ENCODE results near the gene GPATCH11.
A peak's percentile ranks its signal among the peaks of the same experiment; 100 is the strongest.

The GPATCH11 gene

GRCh38 chr2:37084797-37085196 is 479 bp downstream of the GPATCH11 start:
- WGBS: 7% methylated on average over 7 of the region's 10 CpGs
- Histone ChIP-seq H3K36me3 (ENCODE audit: control insufficient read depth in 1 of 2, insufficient read depth in 2 of 2, low read depth in 1 of 2, low read length in 2 of 2) (peaks cover 0 to 43% of the 10 kb centered on the region in 2 experiments), H4K91ac (ENCODE audit: low read length) (no peak overlapping the region), H2BK12ac (ENCODE audit: low read length in 2 of 2) (no peak overlapping the region), H3K18ac (ENCODE audit: low read depth in 1 of 2, low read length in 2 of 2) (no peak overlapping the region), H3K27ac (ENCODE audit: low read length, poor library complexity, severe bottlenecking) (no peak overlapping the region), H3K27me3 (ENCODE audit: control insufficient read depth in 1 of 2, insufficient read depth in 1 of 2, low read length in 2 of 2) (no peaks in the 10 kb centered on the region), H3K14ac (ENCODE audit: low read length in 2 of 2) (peak overlapping the region in 1 of 2 experiments; percentile 37), H3K9me3 (ENCODE audit: control insufficient read depth, low read length) (no peaks in the 10 kb centered on the region), H2BK5ac (ENCODE audit: low read depth, low read length, poor library complexity, severe bottlenecking) (no peak overlapping the region), H3K4ac (ENCODE audit: low read depth in 1 of 2, low read length in 2 of 2) (peak overlapping the region in 1 of 2 experiments; percentile 19), H2AFZ (ENCODE audit: low read depth, low read length) (peak overlapping the region; percentile 88), H2BK15ac (ENCODE audit: low read depth, poor library complexity, severe bottlenecking) (no peak overlapping the region), H3K4me3 (ENCODE audit: insufficient read depth in 1 of 2, low read depth in 1 of 2, low read length in 2 of 2) (peak overlapping the region; percentile 89 to 92), H3K9ac (ENCODE audit: low read length) (peak overlapping the region; percentile 89), H3K4me2 (ENCODE audit: low read length, poor library complexity, severe bottlenecking) (peak overlapping the region; percentile 88), H3K23ac (ENCODE audit: low read length in 2 of 2) (no peak overlapping the region), H3K79me1 (replicated peaks; ENCODE audit: low read length, poor library complexity, severe bottlenecking) (peaks cover 27% of the 10 kb centered on the region), H2AK5ac (ENCODE audit: low read length, severe bottlenecking) (no peak overlapping the region), H4K8ac (ENCODE audit: low read length) (peak overlapping the region; percentile 16), H3K4me1 (ENCODE audit: control insufficient read depth, insufficient read depth, low read depth, low read length) (no peaks in the 10 kb centered on the region), H2BK120ac (ENCODE audit: low read depth, low read length) (no peak overlapping the region)
- DNase-seq: no peak

- Histone ChIP-seq H3K27ac (ENCODE audit: low read length, poor library complexity, severe bottlenecking) (no peak overlapping the region), H2BK12ac (ENCODE audit: low read length in 2 of 2) (no peak overlapping the region), H2BK120ac (ENCODE audit: low read depth, low read length) (no peak overlapping the region), H3K9me3 (ENCODE audit: control insufficient read depth, low read length) (no peaks in the 10 kb centered on the region), H2AK5ac (ENCODE audit: low read length, severe bottlenecking) (no peak overlapping the region), H3K4me1 (ENCODE audit: control insufficient read depth, insufficient read depth, low read depth, low read length) (no peaks in the 10 kb centered on the region), H3K9ac (ENCODE audit: low read length) (peak overlapping the region; percentile 89), H2AFZ (ENCODE audit: low read depth, low read length) (no peak overlapping the region), H3K18ac (ENCODE audit: low read depth in 1 of 2, low read length in 2 of 2) (no peak overlapping the region), H3K27me3 (ENCODE audit: control insufficient read depth in 1 of 2, insufficient read depth in 1 of 2, low read length in 2 of 2) (no peaks in the 10 kb centered on the region), H2BK15ac (ENCODE audit: low read depth, poor library complexity, severe bottlenecking) (no peak overlapping the region), H3K23ac (ENCODE audit: low read length in 2 of 2) (no peak overlapping the region), H4K91ac (ENCODE audit: low read length) (no peak overlapping the region), H3K4me3 (ENCODE audit: insufficient read depth in 1 of 2, low read depth in 1 of 2, low read length in 2 of 2) (peak overlapping the region in 1 of 2 experiments; percentile 92), H2BK5ac (ENCODE audit: low read depth, low read length, poor library complexity, severe bottlenecking) (no peak overlapping the region), H3K79me1 (replicated peaks; ENCODE audit: low read length, poor library complexity, severe bottlenecking) (peaks cover 24% of the 10 kb centered on the region), H3K14ac (ENCODE audit: low read length in 2 of 2) (no peak overlapping the region), H3K4me2 (ENCODE audit: low read length, poor library complexity, severe bottlenecking) (peak overlapping the region; percentile 12), H3K36me3 (ENCODE audit: control insufficient read depth in 1 of 2, insufficient read depth in 2 of 2, low read depth in 1 of 2, low read length in 2 of 2) (peaks cover 3 to 43% of the 10 kb centered on the region in 2 experiments), H3K4ac (ENCODE audit: low read depth in 1 of 2, low read length in 2 of 2) (no peak overlapping the region), H4K8ac (ENCODE audit: low read length) (peak overlapping the region; percentile 39)
- 67% methylated on average over 1 of the region's 1 CpG for WGBS
- DNase-seq: peak; percentile 63
Measured at GRCh38 chr2:37085731-37086147, 1.4 kb downstream of the GPATCH11 start.

- Histone ChIP-seq H2BK15ac (ENCODE audit: low read depth, poor library complexity, severe bottlenecking) (no peak overlapping the region), H3K4me2 (ENCODE audit: low read length, poor library complexity, severe bottlenecking) (no peak overlapping the region), H3K27ac (ENCODE audit: low read length, poor library complexity, severe bottlenecking) (no peak overlapping the region), H3K14ac (ENCODE audit: low read length in 2 of 2) (no peak overlapping the region), H2BK12ac (ENCODE audit: low read length in 2 of 2) (no peak overlapping the region), H3K79me1 (replicated peaks; ENCODE audit: low read length, poor library complexity, severe bottlenecking) (peaks cover 11% of the 10 kb centered on the region), H3K18ac (ENCODE audit: low read depth in 1 of 2, low read length in 2 of 2) (no peak overlapping the region), H2BK5ac (ENCODE audit: low read depth, low read length, poor library complexity, severe bottlenecking) (no peak overlapping the region), H2AK5ac (ENCODE audit: low read length, severe bottlenecking) (no peak overlapping the region), H3K9ac (ENCODE audit: low read length) (no peak overlapping the region), H4K91ac (ENCODE audit: low read length) (no peak overlapping the region), H3K36me3 (ENCODE audit: control insufficient read depth in 1 of 2, insufficient read depth in 2 of 2, low read depth in 1 of 2, low read length in 2 of 2) (peaks cover 10 to 62% of the 10 kb centered on the region in 2 experiments), H3K9me3 (ENCODE audit: control insufficient read depth, low read length) (no peaks in the 10 kb centered on the region), H3K4ac (ENCODE audit: low read depth in 1 of 2, low read length in 2 of 2) (no peak overlapping the region), H2BK120ac (ENCODE audit: low read depth, low read length) (no peak overlapping the region), H2AFZ (ENCODE audit: low read depth, low read length) (no peak overlapping the region), H3K4me3 (ENCODE audit: insufficient read depth in 1 of 2, low read depth in 1 of 2, low read length in 2 of 2) (no peak overlapping the region), H3K23ac (ENCODE audit: low read length in 2 of 2) (no peak overlapping the region), H4K8ac (ENCODE audit: low read length) (no peak overlapping the region), H3K27me3 (ENCODE audit: control insufficient read depth in 1 of 2, insufficient read depth in 1 of 2, low read length in 2 of 2) (no peaks in the 10 kb centered on the region), H3K4me1 (ENCODE audit: control insufficient read depth, insufficient read depth, low read depth, low read length) (no peaks in the 10 kb centered on the region)
- 100% methylated on average over 3 of the region's 4 CpGs for WGBS
- no peak for DNase-seq
Measured at GRCh38 chr2:37090019-37090477, 5.7 kb downstream of the GPATCH11 start.

GRCh38 chr2:37091873-37092272 is 7.6 kb downstream of the GPATCH11 start:
- Histone ChIP-seq H3K9ac (ENCODE audit: low read length) (no peak overlapping the region), H3K4me3 (ENCODE audit: insufficient read depth in 1 of 2, low read depth in 1 of 2, low read length in 2 of 2) (no peak overlapping the region), H3K23ac (ENCODE audit: low read length in 2 of 2) (no peak overlapping the region), H3K27me3 (ENCODE audit: control insufficient read depth in 1 of 2, insufficient read depth in 1 of 2, low read length in 2 of 2) (no peaks in the 10 kb centered on the region), H4K8ac (ENCODE audit: low read length) (no peak overlapping the region), H4K91ac (ENCODE audit: low read length) (no peak overlapping the region), H2AK5ac (ENCODE audit: low read length, severe bottlenecking) (no peak overlapping the region), H3K4me2 (ENCODE audit: low read length, poor library complexity, severe bottlenecking) (no peak overlapping the region), H3K9me3 (ENCODE audit: control insufficient read depth, low read length) (no peaks in the 10 kb centered on the region), H2BK5ac (ENCODE audit: low read depth, low read length, poor library complexity, severe bottlenecking) (no peak overlapping the region), H3K27ac (ENCODE audit: low read length, poor library complexity, severe bottlenecking) (no peak overlapping the region), H2BK12ac (ENCODE audit: low read length in 2 of 2) (no peak overlapping the region), H3K36me3 (ENCODE audit: control insufficient read depth in 1 of 2, insufficient read depth in 2 of 2, low read depth in 1 of 2, low read length in 2 of 2) (peaks cover 12 to 79% of the 10 kb centered on the region in 2 experiments), H3K4me1 (ENCODE audit: control insufficient read depth, insufficient read depth, low read depth, low read length) (no peaks in the 10 kb centered on the region), H3K14ac (ENCODE audit: low read length in 2 of 2) (no peak overlapping the region), H3K18ac (ENCODE audit: low read depth in 1 of 2, low read length in 2 of 2) (no peak overlapping the region), H2BK15ac (ENCODE audit: low read depth, poor library complexity, severe bottlenecking) (no peak overlapping the region), H3K4ac (ENCODE audit: low read depth in 1 of 2, low read length in 2 of 2) (no peak overlapping the region), H2AFZ (ENCODE audit: low read depth, low read length) (no peak overlapping the region), H3K79me1 (replicated peaks; ENCODE audit: low read length, poor library complexity, severe bottlenecking) (peaks cover 7% of the 10 kb centered on the region), H2BK120ac (ENCODE audit: low read depth, low read length) (no peak overlapping the region)
- no peak for DNase-seq
- WGBS: 96% methylated on average over 5 of the region's 5 CpGs

Measured in mesenchymal stem cell (in vitro differentiated cells and primary cell).